Esophagus muscularis mucosa (tissue), 3 donors: ENCODE results near the gene BCL2L11.

ENCODE experiments used
- POLR2A ChIP-seq: fragments of 450-650 bp; IDR thresholded peaks from one replicate; pipeline ENCODE4 v1.6.1; 2017; ENCODE audit warnings: antibody characterized with exemption, moderate library complexity, mild to moderate bottlenecking, low read depth
- POLR2AphosphoS5 ChIP-seq, 2 donors: sonication (generic); formaldehyde crosslinking; IDR thresholded peaks; one replicate each; pipeline ENCODE4 v1.6.1; 2017; ENCODE audit warnings: antibody characterized with exemption in 2 of 2
- TF ChIP-seq, protein P1 (sequence below), 3 experiments: fragments of 200-600 bp in 2 of 3; fragments of 450-650 bp in 1 of 3; sonication (generic) in 2 of 3; IDR thresholded peaks; one replicate each; pipeline ENCODE4 v1.5.1; 2017 to 2019; ENCODE audit warnings: antibody characterized with exemption in 3 of 3, mild to moderate bottlenecking in 2 of 3, moderate library complexity in 1 of 3

DNA sequence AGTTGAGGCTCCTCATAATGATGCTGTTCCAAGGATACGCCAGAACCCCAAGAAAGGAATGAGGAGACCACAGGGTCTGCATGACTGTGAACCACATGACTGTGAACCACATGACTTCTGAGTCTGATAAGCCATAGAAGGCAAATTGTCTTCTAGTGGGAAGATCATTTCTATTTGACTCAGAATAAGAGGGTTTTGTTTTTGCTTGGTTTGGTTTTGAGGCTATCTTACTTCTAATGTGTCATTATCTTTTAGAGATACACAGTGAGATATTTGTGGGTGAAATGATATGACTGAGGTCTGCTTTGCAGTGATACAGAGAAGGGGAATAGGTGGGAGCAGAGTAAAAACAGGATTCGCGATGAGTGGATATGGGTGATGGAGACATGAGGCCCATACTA is 28.9 kb upstream of the BCL2L11 start:
- TF ChIP-seq, protein P1, sequence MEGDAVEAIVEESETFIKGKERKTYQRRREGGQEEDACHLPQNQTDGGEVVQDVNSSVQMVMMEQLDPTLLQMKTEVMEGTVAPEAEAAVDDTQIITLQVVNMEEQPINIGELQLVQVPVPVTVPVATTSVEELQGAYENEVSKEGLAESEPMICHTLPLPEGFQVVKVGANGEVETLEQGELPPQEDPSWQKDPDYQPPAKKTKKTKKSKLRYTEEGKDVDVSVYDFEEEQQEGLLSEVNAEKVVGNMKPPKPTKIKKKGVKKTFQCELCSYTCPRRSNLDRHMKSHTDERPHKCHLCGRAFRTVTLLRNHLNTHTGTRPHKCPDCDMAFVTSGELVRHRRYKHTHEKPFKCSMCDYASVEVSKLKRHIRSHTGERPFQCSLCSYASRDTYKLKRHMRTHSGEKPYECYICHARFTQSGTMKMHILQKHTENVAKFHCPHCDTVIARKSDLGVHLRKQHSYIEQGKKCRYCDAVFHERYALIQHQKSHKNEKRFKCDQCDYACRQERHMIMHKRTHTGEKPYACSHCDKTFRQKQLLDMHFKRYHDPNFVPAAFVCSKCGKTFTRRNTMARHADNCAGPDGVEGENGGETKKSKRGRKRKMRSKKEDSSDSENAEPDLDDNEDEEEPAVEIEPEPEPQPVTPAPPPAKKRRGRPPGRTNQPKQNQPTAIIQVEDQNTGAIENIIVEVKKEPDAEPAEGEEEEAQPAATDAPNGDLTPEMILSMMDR (IDR thresholded peaks at IDR 0.05), result no peak
- TF ChIP-seq POLR2AphosphoS5 (IDR thresholded peaks at IDR 0.05), result no peak
- no peak for TF ChIP-seq POLR2A
